Inferior parietal cortex (tissue), 1 donor: Measurements from ENCODE around the gene LTB4R2.
"Not testable (repeated sequence)": the region's sequence is repeated elsewhere in the genome, so short reads cannot be mapped to it uniquely, and the experiment has no call there.

ENCODE experiments used
- DNase-seq: peaks from one replicate; pipeline ENCODE4 v3.0.0-alpha.2; 2016; ENCODE audit errors: extremely low spot score

Gene LTB4R2

GRCh38 chr14:24339284-24340151 lies 29.6 kb downstream of the LTB4R2 start, which contains the start of gene RIPK3:
TSS of gene RIPK3 (minus strand) at chr14:24339991. CDS start at chr14:24339826, 165 bp downstream.
- DNase-seq = no peak

GRCh38 chr14:24340606-24341005 lies 30.7 kb downstream of the LTB4R2 start:
- no peak for DNase-seq

GRCh38 chr14:24342889-24343288 lies 32.9 kb downstream of the LTB4R2 start:
- DNase-seq = no peak

GRCh38 chr14:24343795-24344660 lies 34.1 kb downstream of the LTB4R2 start:
- no peak for DNase-seq

- DNase-seq = no peak
Observed at GRCh38 chr14:24347134-24347533, 37.2 kb downstream of the LTB4R2 start.

GRCh38 chr14:24348186-24348585 lies 38.2 kb downstream of the LTB4R2 start:
- no peak for DNase-seq

- no peak for DNase-seq
Observed at GRCh38 chr14:24349742-24350141, 39.8 kb downstream of the LTB4R2 start.

GRCh38 chr14:24351517-24351916 lies 41.6 kb downstream of the LTB4R2 start:
- no peak for DNase-seq

- DNase-seq = no peak
Observed at GRCh38 chr14:24353559-24354481, 43.9 kb downstream of the LTB4R2 start.

- not testable (repeated sequence) for DNase-seq
Observed at GRCh38 chr14:24354482-24354825, 44.5 kb downstream of the LTB4R2 start.

- DNase-seq = no peak
Observed at GRCh38 chr14:24355009-24355408, 45.1 kb downstream of the LTB4R2 start.

- DNase-seq = no peak
Observed at GRCh38 chr14:24356208-24356607, 46.3 kb downstream of the LTB4R2 start.

GRCh38 chr14:24360281-24360680 lies 50.3 kb downstream of the LTB4R2 start:
- no peak for DNase-seq

GRCh38 chr14:24361326-24361725 lies 51.4 kb downstream of the LTB4R2 start:
- DNase-seq = no peak
